ENCODE data around the gene SRXN1. TPM values are rescaled to one million over a fixed set of nuclear protein-coding genes. Genes with fewer than 3 reads are reported as not detected.

The SRXN1 gene
- polyA plus RNA-seq, 1 donor from 2014 or later = 6.9 TPM

DNA sequence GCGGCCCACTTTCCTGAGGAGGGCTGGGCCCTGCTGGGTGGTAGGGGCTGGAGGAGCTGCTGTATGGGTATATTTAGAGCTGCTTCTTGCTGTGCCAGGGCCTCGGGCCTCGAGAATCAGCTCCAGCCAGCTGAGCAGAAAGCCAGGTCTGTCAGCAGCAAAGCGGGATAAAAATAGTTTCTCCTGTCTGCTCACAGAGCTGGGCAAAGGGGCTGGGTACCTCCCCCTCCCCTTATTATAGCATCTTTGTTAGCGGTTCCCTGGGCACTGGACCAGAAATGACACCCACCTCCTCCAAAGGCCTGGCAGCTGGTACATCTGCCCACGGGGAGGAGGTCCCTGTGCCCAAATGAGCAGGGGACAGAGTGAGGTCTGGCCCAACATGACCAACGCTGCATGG is 16.6 kb upstream of the SRXN1 start:
- Histone ChIP-seq H3K4me3 (ENCODE audit: low read length) (no peak overlapping the region), H3K27ac (ENCODE audit: low read length) (no peak overlapping the region), H3K4me2 (ENCODE audit: low read length) (no peak overlapping the region), H3K9ac (ENCODE audit: low read length) (no peak overlapping the region), H3K9me2 (ENCODE audit: insufficient read depth, low read length) (no peaks in the 10 kb centered on the region), H3F3A (ENCODE audit: insufficient read depth, low read length, poor library complexity, severe bottlenecking) (no peaks in the 10 kb centered on the region), H3K36me3 (ENCODE audit: insufficient read depth, low read length) (peaks cover 5% of the 10 kb centered on the region), H2AFZ (ENCODE audit: low read depth, low read length) (no peak overlapping the region), H4K20me1 (ENCODE audit: insufficient read depth) (peaks cover 52% of the 10 kb centered on the region), H3K9me3 (ENCODE audit: low read length) (no peaks in the 10 kb centered on the region), H3K27me3 (ENCODE audit: insufficient read depth, low read depth, low read length) (peaks cover 4% of the 10 kb centered on the region), H3K79me2 (replicated peaks; ENCODE audit: insufficient read depth, low read length) (peaks cover 45% of the 10 kb centered on the region)
- TF ChIP-seq SMC3 (conservative IDR thresholded peaks at IDR 0.05; ENCODE audit: poor library complexity) (no peak), EP300 (conservative IDR thresholded peaks at IDR 0.05; ENCODE audit: poor library complexity, severe bottlenecking) (no peak), REST (IDR thresholded peaks at IDR 0.05; ENCODE audit: borderline replicate concordance) (no peak), EZH2 (IDR thresholded peaks at IDR 0.05; ENCODE audit: borderline replicate concordance, insufficient read depth, low read length, poor library complexity, severe bottlenecking) (no peak), RAD21 (conservative IDR thresholded peaks at IDR 0.05) (no peak), MXI1 (conservative IDR thresholded peaks at IDR 0.05; ENCODE audit: poor library complexity, severe bottlenecking) (no peak), TAF1 (IDR thresholded peaks at IDR 0.05; ENCODE audit: low read depth) (no peak), POLR2AphosphoS5 (IDR thresholded peaks at IDR 0.05) (no peak)
- TF ChIP-seq, protein P1, sequence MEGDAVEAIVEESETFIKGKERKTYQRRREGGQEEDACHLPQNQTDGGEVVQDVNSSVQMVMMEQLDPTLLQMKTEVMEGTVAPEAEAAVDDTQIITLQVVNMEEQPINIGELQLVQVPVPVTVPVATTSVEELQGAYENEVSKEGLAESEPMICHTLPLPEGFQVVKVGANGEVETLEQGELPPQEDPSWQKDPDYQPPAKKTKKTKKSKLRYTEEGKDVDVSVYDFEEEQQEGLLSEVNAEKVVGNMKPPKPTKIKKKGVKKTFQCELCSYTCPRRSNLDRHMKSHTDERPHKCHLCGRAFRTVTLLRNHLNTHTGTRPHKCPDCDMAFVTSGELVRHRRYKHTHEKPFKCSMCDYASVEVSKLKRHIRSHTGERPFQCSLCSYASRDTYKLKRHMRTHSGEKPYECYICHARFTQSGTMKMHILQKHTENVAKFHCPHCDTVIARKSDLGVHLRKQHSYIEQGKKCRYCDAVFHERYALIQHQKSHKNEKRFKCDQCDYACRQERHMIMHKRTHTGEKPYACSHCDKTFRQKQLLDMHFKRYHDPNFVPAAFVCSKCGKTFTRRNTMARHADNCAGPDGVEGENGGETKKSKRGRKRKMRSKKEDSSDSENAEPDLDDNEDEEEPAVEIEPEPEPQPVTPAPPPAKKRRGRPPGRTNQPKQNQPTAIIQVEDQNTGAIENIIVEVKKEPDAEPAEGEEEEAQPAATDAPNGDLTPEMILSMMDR (IDR thresholded peaks at IDR 0.05; ENCODE audit: poor library complexity, severe bottlenecking) = no peak

DNA sequence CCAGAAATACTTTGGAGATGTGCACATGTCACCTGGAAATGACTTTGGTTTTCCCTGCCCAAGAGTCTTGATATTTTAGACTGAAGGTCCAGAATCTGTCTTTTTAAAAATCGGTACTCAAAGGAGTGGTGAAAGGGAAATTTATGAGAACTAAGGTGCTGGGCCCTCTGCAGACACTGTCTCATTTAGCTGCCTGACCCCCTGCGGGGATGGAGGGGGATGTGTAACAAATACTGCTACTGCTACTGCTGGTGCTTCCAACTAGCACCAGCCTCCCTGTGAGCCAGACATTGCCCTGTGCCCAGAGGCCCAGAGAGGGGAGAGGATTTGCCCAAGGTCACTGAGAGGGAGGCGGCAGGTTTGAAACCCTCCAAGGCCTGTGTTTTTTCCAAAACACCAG is 15.6 kb upstream of the SRXN1 start:
- H3K36me3 ChIP-seq (ENCODE audit: insufficient read depth, low read length) = peaks cover 5% of the 10 kb centered on the region
- no peaks in the 10 kb centered on the region for H3F3A ChIP-seq (ENCODE audit: insufficient read depth, low read length, poor library complexity, severe bottlenecking)
- H3K79me2 ChIP-seq (replicated peaks; ENCODE audit: insufficient read depth, low read length) = peaks cover 36% of the 10 kb centered on the region
- H3K4me3 ChIP-seq (ENCODE audit: low read length) = no peak overlapping the region
- no peaks in the 10 kb centered on the region for H3K9me2 ChIP-seq (ENCODE audit: insufficient read depth, low read length)
- H3K27ac ChIP-seq (ENCODE audit: low read length) = no peak overlapping the region
- no peak overlapping the region for H3K9ac ChIP-seq (ENCODE audit: low read length)
- peaks cover 8% of the 10 kb centered on the region for H3K27me3 ChIP-seq (ENCODE audit: insufficient read depth, low read depth, low read length)
- no peak overlapping the region for H2AFZ ChIP-seq (ENCODE audit: low read depth, low read length)
- no peaks in the 10 kb centered on the region for H3K9me3 ChIP-seq (ENCODE audit: low read length)
- peaks cover 50% of the 10 kb centered on the region for H4K20me1 ChIP-seq (ENCODE audit: insufficient read depth)
- H3K4me2 ChIP-seq (ENCODE audit: low read length) = no peak overlapping the region
- no peak for TF ChIP-seq MXI1 (conservative IDR thresholded peaks at IDR 0.05; ENCODE audit: poor library complexity, severe bottlenecking)
- TF ChIP-seq EZH2 (IDR thresholded peaks at IDR 0.05; ENCODE audit: borderline replicate concordance, insufficient read depth, low read length, poor library complexity, severe bottlenecking) = no peak
- TF ChIP-seq TAF1 (IDR thresholded peaks at IDR 0.05; ENCODE audit: low read depth) = no peak
- TF ChIP-seq, protein P1 (IDR thresholded peaks at IDR 0.05; ENCODE audit: poor library complexity, severe bottlenecking) = no peak
- TF ChIP-seq EP300 (conservative IDR thresholded peaks at IDR 0.05; ENCODE audit: poor library complexity, severe bottlenecking) = no peak
- no peak for TF ChIP-seq POLR2AphosphoS5 (IDR thresholded peaks at IDR 0.05)
- TF ChIP-seq REST (IDR thresholded peaks at IDR 0.05; ENCODE audit: borderline replicate concordance) = no peak
- no peak for TF ChIP-seq SMC3 (conservative IDR thresholded peaks at IDR 0.05; ENCODE audit: poor library complexity)
